ENCODE measurements around the gene INTS6.

- TF ChIP-seq, protein P1, sequence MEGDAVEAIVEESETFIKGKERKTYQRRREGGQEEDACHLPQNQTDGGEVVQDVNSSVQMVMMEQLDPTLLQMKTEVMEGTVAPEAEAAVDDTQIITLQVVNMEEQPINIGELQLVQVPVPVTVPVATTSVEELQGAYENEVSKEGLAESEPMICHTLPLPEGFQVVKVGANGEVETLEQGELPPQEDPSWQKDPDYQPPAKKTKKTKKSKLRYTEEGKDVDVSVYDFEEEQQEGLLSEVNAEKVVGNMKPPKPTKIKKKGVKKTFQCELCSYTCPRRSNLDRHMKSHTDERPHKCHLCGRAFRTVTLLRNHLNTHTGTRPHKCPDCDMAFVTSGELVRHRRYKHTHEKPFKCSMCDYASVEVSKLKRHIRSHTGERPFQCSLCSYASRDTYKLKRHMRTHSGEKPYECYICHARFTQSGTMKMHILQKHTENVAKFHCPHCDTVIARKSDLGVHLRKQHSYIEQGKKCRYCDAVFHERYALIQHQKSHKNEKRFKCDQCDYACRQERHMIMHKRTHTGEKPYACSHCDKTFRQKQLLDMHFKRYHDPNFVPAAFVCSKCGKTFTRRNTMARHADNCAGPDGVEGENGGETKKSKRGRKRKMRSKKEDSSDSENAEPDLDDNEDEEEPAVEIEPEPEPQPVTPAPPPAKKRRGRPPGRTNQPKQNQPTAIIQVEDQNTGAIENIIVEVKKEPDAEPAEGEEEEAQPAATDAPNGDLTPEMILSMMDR (IDR thresholded peaks at IDR 0.05): no peak
- TF ChIP-seq POLR2A (IDR thresholded peaks at IDR 0.05): no peak
These were observed 116.1 kb downstream of the INTS6 start for GRCh38 chr13:51336746-51337145.
